ENCODE results near the gene ZNF45. TPM values are rescaled to one million over a fixed set of nuclear protein-coding genes. Genes with fewer than 3 reads are reported as not detected.
A peak's percentile ranks its signal among the peaks of the same experiment; 100 is the strongest.

The ZNF45 gene
- total and polyA plus RNA-seq, 2 of the 13 experiments (the other 11 are each of a cell fraction or from before 2014, with no cell fraction given) = 2.4 to 11.3 TPM

DNA sequence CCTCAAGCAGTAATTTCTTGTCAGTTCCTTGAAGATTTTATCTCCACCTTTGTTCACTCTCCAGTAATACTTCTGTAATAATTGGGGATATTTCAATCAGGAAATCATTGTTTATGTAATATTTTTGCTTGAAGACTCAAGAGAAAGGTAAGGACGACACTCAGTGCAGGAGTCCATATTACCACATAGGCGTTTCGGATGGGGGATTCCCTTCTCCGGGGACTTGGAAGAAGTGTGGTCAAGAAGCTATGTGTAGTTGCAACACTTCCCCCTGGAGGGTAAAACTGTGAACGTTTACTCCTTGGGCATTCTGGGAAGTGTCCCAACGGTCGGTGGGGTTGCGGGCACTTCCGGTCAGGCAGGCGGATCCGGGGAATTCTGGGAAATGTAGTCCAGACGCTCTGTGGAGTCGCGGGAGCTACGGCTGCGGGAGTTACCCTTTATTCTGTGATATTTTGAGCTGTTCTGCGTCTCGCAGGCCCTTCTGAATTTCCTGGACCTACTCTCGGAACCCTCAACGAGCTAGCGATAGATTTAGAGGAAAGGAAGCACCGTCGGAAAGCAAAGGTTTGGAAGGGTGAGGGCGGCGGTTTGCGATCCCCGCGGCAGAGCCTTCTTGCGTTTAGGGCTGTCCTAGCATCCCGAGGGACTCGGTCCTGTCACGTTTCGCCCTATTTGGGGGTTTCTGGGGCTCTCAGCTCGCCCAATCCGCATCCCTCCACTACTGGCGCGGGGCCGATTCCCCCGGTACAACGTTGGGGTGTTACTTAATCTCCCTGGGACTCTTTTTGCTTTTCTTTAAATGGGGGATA is 16.0 kb upstream of the ZNF45 start, which contains the start of gene ZNF221 (continued):
- TF ChIP-seq MTA3 (CRISPR knock-in tag; IDR thresholded peaks at IDR 0.05) (no peak), BHLHE40 (IDR thresholded peaks at IDR 0.05; ENCODE audit: low read length) (no peak), ZNF552 (CRISPR knock-in tag; IDR thresholded peaks at IDR 0.05; ENCODE audit: borderline replicate concordance) (no peak), ZNF816 (CRISPR knock-in tag; IDR thresholded peaks at IDR 0.05; ENCODE audit: borderline replicate concordance) (no peak), ZNF441 (CRISPR knock-in tag; IDR thresholded peaks at IDR 0.05; ENCODE audit: borderline replicate concordance) (peak; percentile 61), CREB1 (IDR thresholded peaks at IDR 0.05) (no peak), CREB1 (CRISPR knock-in tag; IDR thresholded peaks at IDR 0.05) (peak; percentile 80), GTF3A (CRISPR knock-in tag; conservative IDR thresholded peaks at IDR 0.05) (no peak)
- TF ChIP-seq, protein P1, sequence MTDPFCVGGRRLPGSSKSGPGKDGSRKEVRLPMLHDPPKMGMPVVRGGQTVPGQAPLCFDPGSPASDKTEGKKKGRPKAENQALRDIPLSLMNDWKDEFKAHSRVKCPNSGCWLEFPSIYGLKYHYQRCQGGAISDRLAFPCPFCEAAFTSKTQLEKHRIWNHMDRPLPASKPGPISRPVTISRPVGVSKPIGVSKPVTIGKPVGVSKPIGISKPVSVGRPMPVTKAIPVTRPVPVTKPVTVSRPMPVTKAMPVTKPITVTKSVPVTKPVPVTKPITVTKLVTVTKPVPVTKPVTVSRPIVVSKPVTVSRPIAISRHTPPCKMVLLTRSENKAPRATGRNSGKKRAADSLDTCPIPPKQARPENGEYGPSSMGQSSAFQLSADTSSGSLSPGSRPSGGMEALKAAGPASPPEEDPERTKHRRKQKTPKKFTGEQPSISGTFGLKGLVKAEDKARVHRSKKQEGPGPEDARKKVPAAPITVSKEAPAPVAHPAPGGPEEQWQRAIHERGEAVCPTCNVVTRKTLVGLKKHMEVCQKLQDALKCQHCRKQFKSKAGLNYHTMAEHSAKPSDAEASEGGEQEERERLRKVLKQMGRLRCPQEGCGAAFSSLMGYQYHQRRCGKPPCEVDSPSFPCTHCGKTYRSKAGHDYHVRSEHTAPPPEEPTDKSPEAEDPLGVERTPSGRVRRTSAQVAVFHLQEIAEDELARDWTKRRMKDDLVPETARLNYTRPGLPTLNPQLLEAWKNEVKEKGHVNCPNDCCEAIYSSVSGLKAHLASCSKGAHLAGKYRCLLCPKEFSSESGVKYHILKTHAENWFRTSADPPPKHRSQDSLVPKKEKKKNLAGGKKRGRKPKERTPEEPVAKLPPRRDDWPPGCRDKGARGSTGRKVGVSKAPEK (CRISPR knock-in tag; IDR thresholded peaks at IDR 0.05; ENCODE audit: borderline replicate concordance) = no peak
- TF ChIP-seq, protein P2, sequence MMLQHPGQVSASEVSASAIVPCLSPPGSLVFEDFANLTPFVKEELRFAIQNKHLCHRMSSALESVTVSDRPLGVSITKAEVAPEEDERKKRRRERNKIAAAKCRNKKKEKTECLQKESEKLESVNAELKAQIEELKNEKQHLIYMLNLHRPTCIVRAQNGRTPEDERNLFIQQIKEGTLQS (CRISPR knock-in tag; IDR thresholded peaks at IDR 0.05) = no peak
- TF ChIP-seq, protein P3, sequence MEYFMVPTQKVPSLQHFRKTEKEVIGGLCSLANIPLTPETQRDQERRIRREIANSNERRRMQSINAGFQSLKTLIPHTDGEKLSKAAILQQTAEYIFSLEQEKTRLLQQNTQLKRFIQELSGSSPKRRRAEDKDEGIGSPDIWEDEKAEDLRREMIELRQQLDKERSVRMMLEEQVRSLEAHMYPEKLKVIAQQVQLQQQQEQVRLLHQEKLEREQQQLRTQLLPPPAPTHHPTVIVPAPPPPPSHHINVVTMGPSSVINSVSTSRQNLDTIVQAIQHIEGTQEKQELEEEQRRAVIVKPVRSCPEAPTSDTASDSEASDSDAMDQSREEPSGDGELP (IDR thresholded peaks at IDR 0.05; ENCODE audit: borderline replicate concordance, low read depth) = peak; percentile 27; the same call in 1 of the 2 replicates
- TF ChIP-seq, protein P4, sequence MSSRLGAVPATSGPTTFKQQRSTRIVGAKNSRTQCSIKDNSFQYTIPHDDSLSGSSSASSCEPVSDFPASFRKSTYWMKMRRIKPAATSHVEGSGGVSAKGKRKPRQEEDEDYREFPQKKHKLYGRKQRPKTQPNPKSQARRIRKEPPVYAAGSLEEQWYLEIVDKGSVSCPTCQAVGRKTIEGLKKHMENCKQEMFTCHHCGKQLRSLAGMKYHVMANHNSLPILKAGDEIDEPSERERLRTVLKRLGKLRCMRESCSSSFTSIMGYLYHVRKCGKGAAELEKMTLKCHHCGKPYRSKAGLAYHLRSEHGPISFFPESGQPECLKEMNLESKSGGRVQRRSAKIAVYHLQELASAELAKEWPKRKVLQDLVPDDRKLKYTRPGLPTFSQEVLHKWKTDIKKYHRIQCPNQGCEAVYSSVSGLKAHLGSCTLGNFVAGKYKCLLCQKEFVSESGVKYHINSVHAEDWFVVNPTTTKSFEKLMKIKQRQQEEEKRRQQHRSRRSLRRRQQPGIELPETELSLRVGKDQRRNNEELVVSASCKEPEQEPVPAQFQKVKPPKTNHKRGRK (CRISPR knock-in tag; IDR thresholded peaks at IDR 0.05) = no peak
- TF ChIP-seq, protein P5, sequence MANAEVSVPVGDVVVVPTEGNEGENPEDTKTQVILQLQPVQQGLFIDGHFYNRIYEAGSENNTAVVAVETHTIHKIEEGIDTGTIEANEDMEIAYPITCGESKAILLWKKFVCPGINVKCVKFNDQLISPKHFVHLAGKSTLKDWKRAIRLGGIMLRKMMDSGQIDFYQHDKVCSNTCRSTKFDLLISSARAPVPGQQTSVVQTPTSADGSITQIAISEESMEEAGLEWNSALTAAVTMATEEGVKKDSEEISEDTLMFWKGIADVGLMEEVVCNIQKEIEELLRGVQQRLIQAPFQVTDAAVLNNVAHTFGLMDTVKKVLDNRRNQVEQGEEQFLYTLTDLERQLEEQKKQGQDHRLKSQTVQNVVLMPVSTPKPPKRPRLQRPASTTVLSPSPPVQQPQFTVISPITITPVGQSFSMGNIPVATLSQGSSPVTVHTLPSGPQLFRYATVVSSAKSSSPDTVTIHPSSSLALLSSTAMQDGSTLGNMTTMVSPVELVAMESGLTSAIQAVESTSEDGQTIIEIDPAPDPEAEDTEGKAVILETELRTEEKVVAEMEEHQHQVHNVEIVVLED (CRISPR knock-in tag; IDR thresholded peaks at IDR 0.05; ENCODE audit: borderline replicate concordance) = peak; percentile 74; the same call in 1 of the 2 replicates
- TF ChIP-seq, protein P6, sequence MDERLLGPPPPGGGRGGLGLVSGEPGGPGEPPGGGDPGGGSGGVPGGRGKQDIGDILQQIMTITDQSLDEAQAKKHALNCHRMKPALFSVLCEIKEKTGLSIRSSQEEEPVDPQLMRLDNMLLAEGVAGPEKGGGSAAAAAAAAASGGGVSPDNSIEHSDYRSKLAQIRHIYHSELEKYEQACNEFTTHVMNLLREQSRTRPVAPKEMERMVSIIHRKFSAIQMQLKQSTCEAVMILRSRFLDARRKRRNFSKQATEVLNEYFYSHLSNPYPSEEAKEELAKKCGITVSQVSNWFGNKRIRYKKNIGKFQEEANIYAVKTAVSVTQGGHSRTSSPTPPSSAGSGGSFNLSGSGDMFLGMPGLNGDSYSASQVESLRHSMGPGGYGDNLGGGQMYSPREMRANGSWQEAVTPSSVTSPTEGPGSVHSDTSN (CRISPR knock-in tag; IDR thresholded peaks at IDR 0.05) = no peak
- TF ChIP-seq, protein P7, sequence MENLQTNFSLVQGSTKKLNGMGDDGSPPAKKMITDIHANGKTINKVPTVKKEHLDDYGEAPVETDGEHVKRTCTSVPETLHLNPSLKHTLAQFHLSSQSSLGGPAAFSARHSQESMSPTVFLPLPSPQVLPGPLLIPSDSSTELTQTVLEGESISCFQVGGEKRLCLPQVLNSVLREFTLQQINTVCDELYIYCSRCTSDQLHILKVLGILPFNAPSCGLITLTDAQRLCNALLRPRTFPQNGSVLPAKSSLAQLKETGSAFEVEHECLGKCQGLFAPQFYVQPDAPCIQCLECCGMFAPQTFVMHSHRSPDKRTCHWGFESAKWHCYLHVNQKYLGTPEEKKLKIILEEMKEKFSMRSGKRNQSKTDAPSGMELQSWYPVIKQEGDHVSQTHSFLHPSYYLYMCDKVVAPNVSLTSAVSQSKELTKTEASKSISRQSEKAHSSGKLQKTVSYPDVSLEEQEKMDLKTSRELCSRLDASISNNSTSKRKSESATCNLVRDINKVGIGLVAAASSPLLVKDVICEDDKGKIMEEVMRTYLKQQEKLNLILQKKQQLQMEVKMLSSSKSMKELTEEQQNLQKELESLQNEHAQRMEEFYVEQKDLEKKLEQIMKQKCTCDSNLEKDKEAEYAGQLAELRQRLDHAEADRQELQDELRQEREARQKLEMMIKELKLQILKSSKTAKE (CRISPR knock-in tag; IDR thresholded peaks at IDR 0.05; ENCODE audit: borderline replicate concordance) = no peak
